GM19351 (cell line): ENCODE measurements around the gene LDLRAD3.

Source experiments
- ATAC-seq: cut with Tn5 transposase; IDR thresholded peaks from one replicate; pipeline ENCODE4 v1.9.1; 2021; ENCODE audit warnings: mild to moderate bottlenecking, moderate library complexity; ENCODE audit not compliant: unreplicated experiment

Gene LDLRAD3

DNA sequence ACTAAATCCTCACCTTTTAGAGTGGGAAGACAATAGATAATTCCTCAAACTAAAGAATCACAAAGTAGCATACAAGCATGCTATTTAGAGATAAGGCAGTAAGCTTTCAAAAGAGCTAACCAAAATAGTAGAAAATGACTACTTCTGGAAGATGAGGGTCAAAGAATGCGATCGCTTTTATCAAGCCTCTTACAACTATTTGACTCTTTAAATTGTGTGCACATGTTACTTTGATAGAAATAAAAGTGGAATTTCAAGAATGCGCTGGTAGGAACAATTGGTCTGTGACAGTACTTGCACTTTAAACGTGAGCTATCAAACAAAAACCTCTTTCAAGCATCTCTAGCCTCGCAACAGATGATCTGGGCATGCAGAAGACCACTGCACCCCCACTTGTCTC is 248.1 kb downstream of the LDLRAD3 start:
- ATAC-seq = no peak

DNA sequence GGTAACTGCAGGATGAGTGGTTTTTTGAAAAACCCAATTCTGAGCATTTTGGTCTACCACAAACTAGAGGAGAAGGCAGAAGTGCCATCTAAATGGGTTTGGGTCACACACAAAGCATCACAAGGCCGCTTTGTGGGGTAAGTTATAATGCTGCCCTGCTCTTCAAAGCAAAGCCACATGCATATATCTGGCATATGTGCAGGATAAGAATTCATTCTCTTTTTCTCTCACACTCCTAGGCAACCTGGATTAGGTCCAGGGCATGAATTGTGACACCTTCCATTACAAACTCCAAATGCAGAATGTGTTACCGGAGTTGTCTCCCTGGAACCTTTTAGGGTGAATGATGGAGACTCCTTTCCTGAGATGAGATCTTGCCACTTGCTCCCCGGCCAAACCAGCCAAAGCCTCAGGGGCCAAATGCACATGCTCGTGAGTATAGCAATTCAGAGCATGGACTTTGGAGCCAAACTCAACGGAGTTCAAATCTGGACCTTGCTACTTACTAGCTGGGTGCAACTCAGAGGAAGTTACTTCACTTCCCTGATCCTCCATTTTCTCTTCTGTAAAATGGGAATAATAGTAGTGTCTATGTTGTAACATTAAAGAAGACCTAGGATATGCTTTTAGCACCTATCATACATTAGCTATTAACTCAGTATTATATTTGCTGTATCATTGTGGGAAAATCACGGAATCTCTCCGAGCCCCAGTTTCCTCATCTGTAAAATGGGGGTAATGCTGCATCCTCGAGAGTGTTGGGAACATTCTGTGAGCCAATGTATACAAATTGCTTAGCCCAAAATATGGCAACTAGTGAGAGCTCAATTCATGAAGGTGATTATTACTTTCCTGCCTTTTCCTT is 248.8 kb downstream of the LDLRAD3 start:
- no peak for ATAC-seq

DNA sequence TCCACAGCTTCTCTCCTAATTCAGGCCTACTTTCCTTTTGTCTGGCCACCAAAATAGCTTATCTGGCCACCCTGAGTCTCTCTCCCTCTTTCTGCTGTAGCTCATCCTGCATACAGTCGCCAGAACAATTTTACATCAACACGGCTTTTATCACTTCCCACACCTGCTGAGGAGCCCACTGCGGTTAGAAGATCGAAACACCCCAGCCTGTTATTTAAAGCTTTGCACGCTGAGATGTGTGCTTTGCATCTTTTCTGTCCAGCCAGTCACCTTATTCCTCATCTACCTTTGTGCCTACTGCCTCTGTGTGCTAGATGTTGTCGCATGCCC is 249.4 kb downstream of the LDLRAD3 start:
- no peak for ATAC-seq

GRCh38 chr11:36193721-36194120 is 249.9 kb downstream of the LDLRAD3 start:
- no peak for ATAC-seq

DNA sequence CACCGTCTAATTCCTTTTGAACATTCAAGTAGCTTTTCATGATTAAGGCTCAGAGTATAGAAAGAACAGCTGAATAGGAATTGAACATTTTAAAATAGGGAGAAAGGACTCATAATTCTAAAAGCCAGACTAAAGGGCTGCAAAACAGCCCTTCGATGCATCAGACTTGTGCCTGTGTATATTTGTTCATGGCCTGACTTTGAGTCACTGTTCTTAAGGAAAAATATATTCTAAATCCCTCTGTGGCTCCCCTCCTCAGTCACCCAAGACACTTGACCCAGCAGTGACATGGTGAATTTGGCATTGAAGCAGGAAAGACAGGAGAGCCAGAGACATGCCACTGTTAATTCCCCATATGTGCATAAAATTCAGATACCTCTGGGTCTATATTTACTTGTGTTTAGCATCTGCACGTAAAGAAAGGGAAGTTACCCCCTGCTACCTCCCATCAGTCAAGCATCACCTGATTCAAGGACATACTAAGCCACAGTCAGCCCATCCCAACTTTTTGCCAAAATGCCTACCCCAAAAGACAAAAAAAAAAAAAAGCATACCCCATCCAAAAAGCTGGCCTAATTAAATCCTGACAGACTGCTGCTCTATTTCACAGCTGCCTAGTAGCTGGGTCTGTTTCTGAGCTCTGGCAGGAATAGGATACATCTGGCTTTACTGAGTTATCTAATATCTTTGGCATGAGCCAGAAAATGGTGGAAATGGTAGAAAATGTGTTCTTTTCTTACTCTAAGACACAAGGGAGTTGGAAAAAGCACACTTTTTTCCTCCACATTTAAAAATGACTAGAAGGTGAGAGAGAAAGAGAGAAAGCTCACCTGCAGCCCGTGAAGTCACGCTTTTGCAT is 251.9 kb downstream of the LDLRAD3 start:
- ATAC-seq = no peak

- ATAC-seq = no peak
These were observed 252.6 kb downstream of the LDLRAD3 start for GRCh38 chr11:36196411-36196998.

DNA sequence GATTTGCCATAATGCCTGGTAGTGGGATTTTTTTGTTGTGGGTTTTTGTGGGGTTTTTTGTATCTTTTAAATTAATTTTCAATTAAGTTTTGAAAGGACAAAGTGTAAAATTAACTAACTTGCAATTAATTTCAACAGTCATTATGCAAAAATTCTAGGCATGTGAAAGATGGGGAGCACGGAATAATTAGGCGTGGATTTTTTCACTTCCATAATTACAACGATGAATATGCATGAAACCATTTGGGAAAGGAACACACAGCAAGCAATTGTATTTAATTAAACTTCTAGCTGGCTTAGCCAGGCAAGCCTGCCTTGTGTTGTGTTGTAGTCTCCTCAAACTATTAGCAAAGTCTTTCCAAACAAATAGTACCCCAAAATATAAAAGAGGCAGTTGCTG is 257.5 kb downstream of the LDLRAD3 start:
- ATAC-seq = no peak

DNA sequence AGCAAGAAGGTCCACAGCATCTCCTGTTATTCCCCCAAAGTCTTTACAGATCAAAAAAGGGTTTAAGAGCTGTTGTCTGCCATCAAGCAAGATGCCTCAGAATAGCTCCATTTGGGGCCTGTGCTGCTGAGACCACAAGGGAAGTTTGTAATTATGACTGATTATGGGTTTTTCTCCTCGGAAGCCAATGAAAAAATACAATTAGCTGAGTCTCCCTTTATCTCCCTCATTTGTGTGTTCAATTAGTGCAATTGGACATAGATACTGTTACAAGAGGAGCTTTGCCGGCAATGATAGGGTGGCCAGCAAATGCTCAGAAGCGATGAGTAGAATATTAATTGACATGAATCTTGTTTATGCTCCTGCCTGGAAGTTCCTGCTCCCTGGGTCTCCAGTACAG is 261.7 kb downstream of the LDLRAD3 start:
- no peak for ATAC-seq

DNA sequence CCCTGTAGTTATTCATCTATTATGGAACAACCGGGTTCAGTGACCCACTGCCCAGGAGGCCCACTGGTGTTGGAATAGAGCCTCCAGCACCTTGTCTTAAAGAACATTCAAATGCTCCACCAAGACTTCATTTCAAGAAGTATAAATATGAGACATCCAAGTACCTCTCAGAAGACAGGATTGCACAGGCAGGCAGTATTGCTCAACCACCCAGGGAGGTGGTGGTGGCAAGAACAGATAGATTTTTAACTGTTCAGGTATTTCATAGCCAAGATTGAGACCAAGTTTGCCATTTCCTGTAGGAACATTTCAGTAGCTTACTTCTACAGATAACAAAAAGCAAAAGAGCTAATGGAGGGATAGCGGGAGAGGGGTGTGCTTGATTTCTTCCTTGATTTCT is 266.7 kb downstream of the LDLRAD3 start:
- ATAC-seq = no peak

- ATAC-seq = no peak
These were observed 268.0 kb downstream of the LDLRAD3 start for GRCh38 chr11:36211761-36212430.

DNA sequence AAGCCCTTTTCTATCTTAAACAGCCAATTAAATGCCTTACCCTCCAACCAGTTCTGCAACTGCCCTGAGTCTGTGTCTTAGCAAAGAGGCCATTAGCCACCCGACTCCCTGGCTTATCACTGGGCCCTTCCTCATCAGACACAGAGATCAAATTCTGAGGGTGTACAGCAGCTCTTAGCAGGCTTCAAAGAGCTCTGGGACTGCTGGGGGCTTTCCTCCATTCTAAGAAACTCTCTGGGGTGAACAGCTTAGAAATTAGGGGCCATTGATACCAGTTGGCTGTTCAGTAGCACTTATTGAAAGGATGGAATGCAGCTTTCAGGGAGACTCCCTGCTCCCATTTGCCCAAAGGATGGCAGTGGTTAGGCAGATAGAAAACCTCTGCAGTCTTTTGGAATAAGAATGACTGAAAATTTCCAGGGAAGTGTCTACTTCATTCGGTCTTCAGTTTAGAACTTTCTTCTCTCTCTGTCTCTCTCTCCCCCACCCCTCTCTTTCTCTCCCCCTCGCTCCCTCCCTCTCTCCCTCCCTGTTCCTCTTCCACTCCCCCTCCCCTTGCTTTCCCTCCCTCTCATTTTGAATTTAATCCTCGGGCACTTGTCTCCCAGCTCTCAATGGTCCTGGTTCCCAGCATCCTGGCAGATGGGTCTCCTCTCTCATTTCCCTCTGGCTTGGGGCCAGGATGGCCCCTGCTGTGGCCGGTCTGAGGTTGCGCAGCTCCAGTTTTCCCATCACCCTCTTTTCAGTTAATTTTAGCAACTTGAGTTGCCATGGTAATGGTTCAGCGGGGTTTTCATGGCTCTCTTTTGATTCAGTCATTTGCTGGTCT is 268.9 kb downstream of the LDLRAD3 start:
- no peak for ATAC-seq

GRCh38 chr11:36213393-36213840 is 269.6 kb downstream of the LDLRAD3 start:
- no peak for ATAC-seq

DNA sequence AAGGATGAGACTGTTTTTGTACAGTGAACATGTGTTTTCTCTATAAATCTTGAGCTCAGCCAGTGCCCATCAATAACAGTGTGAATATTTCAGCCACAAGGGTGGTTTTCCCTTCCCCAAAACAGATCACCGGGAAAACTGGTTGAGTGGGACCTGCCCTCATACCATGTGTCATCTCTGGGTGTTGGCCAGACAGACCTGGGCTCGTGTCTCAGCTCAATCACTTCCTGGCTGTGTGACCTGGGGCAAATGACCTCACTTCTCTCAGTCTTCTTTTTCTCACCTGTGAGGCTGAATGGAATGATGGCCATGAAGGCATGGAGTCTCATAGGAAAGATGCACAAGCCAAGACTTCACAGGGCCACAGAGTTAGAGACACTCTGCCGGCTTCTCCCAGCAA is 270.6 kb downstream of the LDLRAD3 start:
- ATAC-seq = no peak

DNA sequence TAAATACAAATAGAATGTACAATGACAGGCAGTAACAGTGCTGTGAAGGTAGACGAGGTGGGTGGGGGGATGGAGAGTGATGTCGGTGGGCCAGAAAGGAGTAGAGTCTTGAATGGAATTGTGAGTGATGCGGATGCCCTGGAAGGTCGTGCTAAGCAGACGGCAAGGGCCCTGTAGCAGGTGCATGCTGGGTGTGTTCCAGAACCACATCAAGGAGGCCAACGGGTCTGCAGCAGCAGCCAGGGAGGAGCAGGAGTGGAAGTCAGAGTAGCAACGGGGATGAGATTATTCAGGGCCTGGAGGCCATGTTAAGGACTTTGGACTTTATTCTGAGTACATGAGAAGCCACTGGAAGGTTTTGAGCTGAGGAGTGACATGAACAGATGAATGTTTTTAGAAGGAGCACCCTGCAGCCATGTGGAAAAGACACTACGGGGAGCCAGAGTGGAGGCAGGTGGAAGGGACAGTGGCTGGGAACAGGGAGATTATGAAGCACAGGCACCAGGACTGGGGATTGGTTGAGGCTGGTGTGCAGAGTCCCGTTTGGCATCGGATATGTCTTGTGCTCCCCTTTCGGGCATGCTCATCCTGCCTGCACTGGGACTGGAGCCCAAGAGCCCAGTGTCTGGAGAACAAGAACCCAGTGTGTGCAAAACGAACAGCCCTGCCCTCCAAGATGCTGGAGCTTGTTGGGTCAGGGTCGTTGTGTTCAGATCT is 271.3 kb downstream of the LDLRAD3 start:
- ATAC-seq = no peak

GRCh38 chr11:36215693-36216060 is 271.8 kb downstream of the LDLRAD3 start:
- no peak for ATAC-seq

DNA sequence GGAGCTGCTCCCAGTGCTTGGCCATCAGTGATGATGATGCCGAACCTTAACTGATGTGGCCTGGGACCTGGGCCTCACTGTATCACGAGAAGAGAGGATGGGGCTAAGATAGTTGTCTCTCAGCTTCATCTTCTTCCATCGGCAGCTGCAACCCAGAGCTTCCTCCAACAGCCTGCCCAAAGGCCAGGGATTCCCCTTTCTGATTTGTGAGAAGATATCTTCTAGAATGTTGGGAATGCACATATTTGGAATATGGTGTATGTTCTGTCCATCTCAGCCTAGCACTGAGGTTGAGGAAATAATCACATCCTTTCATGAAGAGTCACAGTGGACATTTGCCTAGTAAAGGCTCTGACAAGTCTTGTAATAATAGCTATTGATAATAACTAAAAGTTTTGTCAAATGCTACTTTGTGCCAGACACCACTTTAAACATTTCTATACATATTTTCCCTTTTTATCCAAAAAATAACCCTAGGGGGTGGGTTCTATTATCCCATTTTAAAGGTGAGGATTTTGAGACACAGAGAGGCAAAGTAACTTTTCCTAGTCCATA is 272.3 kb downstream of the LDLRAD3 start:
- no peak for ATAC-seq

GRCh38 chr11:36218283-36218921 is 274.5 kb downstream of the LDLRAD3 start:
- no peak for ATAC-seq

DNA sequence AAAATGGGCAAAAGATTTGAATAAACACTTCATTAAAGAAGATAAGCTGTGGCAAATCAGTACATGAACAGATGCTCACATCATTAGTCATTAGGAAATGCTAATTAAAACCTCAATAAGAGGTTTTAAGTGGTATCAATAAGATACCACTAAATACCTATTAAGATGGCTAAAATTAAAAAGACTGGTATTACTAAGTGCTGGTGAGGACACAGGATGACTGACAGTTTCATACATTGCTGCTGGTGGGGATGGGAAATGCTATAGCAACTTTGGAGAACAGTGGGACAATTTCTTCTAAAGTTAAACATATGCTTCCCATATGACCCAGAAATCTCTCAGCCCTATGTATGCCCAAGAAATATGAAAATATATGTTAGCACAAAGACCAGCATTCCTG is 276.1 kb downstream of the LDLRAD3 start:
- ATAC-seq = no peak
